Urothelium cell line (cell line): ENCODE data around the gene COL1A1.

Source experiments
- DNase-seq: peaks from one replicate; pipeline ENCODE4 v3.0.0; 2011; ENCODE audit warnings: low spot score, mixed read lengths
- FAIRE-seq: peaks from 2 replicates; lab custom pipeline; 2011; peaks lifted over from hg19 to GRCh38; lab: Jason Lieb, UNC

COL1A1 gene

GRCh38 chr17:50200457-50201275 is 765 bp downstream of the COL1A1 start:
- peak; percentile 85 for DNase-seq
- FAIRE-seq, result peak; percentile 17

DNA sequence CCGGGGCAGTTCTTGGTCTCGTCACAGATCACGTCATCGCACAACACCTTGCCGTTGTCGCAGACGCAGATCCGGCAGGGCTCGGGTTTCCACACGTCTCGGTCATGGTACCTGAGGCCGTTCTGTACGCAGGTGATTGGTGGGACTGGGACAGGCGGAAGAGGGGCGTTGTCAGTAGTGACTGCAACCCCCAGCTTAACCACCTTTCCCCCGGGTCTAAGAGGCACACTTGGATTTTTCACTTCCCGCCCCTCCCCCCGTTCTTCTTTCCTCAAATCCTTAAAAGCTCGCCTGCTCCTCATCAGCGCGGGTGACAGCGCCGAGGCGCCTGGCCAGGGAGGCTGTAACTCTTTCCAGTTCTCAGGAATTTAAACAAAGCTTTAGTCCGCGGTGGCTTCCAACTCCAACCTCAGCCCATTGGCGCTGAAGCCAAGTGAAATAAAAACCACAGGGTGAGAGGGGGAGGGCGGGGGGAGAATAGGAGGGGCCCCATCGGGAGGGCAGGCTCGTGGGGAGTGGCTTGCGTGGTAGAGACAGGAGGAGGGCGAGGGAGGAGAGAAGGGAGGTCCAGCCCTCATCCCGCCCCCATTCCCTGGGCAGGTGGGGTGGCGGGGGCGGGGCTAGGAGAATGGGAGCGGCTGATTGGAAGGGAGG is 1.5 kb downstream of the COL1A1 start:
- peak; percentile 97 for DNase-seq
- peak; percentile 88 for FAIRE-seq

DNA sequence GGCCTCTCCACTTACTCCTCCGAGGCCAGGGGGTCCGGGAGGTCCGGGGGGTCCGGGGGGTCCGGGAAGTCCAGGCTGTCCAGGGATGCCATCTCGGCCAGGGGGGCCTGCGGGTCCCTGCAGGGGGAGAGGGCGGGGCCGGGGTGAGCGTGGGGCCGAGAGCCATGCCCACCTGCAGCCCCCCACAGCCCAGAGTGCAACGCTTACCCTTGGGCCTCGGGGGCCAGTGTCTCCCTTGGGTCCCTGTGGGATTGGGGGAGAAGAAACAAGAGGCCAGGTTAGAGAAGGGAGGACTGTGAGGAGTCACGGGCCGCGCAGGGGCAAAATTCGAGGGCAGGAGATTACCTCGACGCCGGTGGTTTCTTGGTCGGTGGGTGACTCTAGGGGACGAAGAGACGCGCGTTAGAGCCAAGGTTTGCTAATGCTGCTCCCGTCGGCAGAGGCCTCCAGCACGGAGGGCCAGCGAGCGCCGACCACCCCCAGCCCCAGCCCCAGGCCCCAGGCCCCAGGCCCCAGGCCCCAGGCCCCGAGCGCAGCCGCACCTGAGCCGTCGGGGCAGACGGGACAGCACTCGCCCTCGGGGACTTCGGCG is 2.1 kb downstream of the COL1A1 start:
- no peak for DNase-seq
- FAIRE-seq, result no peak

DNA sequence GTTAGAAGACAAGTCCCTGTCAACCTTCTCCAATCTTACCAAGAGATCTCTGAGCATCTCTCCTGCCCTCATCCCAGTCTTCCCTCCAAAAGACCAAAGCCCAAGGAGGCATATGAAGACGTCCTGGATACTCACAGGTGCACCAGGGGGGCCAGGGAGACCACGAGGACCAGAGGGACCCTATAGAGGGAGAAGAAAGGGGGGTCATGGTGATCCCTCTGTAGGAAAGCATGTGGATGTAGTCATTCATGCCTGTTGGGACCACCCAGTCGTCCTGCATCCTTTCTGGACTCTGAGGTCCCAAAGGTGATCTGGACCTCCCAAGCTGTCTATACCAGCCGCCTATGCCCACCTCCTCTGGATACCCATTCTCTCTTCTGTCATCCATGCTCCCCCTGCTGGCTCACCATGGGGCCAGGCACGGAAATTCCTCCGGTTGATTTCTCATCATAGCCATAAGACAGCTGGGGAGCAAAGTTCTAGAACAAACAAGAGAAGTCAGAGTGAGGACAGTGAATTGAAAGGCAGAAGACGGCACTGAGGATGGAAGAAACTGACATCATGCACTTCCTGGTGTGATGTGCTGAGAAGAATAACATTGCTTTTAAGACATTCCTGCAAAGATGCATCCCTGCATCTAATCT is 3.3 kb downstream of the COL1A1 start:
- DNase-seq, result peak; percentile 54
- no peak for FAIRE-seq

- FAIRE-seq (no peak), DNase-seq (no peak)
Measured at GRCh38 chr17:50196826-50197225, 4.6 kb downstream of the COL1A1 start.

DNA sequence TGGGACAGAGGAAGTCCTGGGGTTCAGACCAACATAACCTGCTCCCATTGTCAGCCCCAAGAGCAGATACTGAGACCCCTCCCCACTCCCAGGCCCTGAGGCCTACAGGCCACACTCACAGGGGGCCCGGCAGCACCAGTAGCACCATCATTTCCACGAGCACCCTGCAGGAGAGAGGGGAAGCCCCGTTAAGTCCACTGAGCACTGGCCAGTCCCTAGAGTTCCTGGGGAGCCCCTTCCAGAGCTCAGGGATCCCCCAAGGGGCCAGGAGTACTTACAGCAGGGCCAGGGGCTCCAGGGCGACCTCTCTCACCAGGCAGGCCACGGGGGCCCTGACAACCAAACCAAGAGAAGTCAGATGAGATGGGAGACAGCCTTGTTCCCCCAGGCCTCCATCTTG is 5.4 kb downstream of the COL1A1 start:
- FAIRE-seq (no peak), DNase-seq (no peak)

GRCh38 chr17:50194934-50195865 is 6.2 kb downstream of the COL1A1 start:
- DNase-seq (no peak), FAIRE-seq (peak; percentile 42)

DNA sequence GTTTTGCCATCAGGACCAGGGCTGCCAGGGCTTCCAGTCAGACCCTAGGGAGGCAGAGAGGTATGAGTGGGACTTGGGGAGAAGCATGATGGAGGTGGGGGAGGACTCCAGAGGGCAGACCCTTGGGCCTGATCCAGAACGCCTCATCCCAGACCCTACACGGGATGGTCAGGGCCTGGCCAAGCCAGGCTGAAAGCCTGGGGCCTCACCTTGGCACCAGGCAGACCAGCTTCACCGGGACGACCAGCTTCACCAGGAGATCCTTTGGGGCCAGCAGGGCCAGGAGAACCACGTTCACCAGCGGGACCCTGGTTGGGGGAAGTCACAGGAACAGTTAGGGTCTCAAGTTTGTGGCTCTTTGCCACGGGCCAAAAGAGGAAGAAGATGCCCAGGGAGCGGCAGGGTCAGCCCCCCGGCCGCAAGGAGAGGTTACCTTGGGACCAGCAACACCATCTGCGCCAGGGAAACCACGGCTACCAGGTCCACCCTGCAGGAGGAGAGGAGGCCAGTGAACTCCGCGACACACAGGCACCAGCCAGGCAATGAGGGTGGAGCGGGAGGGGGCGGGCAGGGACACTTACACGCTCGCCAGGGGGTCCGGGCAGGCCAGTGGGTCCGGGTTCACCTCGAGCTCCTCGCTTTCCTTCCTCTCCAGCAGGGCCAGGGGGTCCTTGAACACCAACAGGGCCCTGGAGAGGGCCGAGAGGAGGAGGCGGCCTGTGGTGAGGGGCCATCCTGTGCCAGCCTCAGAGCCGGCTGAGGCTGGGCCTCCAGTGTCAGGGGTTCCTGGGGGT is 7.1 kb downstream of the COL1A1 start:
- DNase-seq, result no peak
- no peak for FAIRE-seq

- DNase-seq (no peak), FAIRE-seq (no peak)
Measured at GRCh38 chr17:50192618-50193291, 8.7 kb downstream of the COL1A1 start.

DNA sequence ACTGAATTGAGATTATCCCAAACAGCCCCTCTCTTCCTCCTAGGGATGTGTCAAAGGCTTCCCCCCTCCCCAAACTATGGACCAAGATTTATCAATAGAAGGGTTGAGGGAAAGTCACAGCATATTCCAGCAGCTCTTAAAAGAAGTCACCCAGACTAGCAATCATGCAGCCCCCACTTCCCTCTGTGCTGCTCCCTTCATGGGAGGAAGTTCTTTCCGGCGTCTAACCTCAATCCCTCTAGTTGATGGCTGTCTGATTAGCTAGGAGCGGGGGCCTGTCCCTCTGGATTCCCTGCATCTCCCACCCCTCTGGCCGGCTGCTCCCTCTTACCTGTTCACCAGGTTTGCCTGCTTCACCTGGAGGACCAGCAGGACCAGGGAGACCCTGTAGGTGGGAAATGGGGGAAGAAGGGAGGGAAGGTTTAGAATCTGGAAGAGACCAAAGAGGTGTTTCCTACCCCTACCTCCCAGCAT is 9.2 kb downstream of the COL1A1 start:
- no peak for FAIRE-seq

GRCh38 chr17:50191359-50192143 is 9.9 kb downstream of the COL1A1 start:
- FAIRE-seq, result peak; percentile 72
- DNase-seq, result no peak

More for the DNA sequence above, 9.2 kb downstream of the COL1A1 start:
- DNase-seq, result no peak

GRCh38 chr17:50190603-50191358 is 10.7 kb downstream of the COL1A1 start:
- no peak for DNase-seq
- FAIRE-seq, result no peak

- no peak for FAIRE-seq
Measured at GRCh38 chr17:50190293-50190602, 11.2 kb downstream of the COL1A1 start.

GRCh38 chr17:50189550-50190292 is 11.7 kb downstream of the COL1A1 start:
- DNase-seq (no peak), FAIRE-seq (no peak)

More at GRCh38 chr17:50190293-50190602, 11.2 kb downstream of the COL1A1 start:
- no peak for DNase-seq

DNA sequence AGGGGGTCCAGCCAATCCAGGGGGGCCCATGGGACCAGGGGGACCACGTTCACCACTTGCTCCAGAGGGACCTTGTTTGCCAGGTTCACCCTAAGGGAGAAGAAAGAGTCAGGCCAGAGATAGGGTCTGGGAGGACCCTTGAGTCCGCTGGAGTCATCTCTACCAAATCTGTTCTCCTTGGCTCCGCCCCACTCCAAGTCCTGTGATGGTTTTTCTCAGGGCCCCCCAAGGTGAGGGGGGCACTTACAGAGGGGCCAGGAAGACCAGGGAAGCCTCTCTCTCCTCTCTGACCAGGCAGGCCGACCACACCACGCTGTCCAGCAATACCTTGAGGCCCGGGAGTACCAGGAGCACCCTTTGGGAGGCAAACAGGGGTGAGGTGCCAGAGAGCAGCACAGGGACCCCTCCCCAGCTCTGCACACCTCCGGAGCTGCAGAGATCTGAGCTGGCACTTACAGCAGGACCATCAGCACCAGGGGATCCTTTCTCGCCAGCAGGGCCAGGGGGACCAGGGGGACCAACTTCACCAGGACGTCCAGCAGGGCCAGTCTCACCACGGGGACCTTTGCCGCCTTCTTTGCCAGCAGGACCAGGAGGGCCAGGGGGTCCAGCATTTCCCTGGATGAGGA is 12.4 kb downstream of the COL1A1 start:
- FAIRE-seq (no peak), DNase-seq (no peak)

- no peak for FAIRE-seq
- DNase-seq, result no peak
Measured at GRCh38 chr17:50188531-50188920, 12.9 kb downstream of the COL1A1 start.
